Measurements from ENCODE around the gene GLIPR1.

DNA sequence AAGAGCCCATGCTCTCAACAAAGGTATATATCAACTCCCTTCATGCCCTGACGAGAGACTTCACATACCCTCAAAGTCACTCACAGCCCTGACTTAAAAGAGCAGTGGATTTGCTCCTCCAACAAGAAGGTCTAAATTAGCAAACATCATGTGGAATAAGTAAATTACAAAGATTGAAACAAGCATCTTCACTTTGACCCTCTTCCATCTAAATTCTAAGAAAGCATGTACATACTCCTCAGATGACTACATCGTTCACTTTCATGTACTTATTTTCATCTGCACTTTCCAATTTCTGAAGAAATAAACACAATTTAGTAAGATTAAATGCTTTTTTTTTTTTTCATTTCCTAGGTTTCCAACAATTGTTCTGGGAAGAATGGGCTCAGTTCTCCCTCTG, 69.4 kb downstream of the GLIPR1 start:
- TF ChIP-seq EZH2 (IDR thresholded peaks at IDR 0.05; ENCODE audit: borderline replicate concordance, low read depth, low read length, severe bottlenecking): no peak
- TF ChIP-seq, protein P1, sequence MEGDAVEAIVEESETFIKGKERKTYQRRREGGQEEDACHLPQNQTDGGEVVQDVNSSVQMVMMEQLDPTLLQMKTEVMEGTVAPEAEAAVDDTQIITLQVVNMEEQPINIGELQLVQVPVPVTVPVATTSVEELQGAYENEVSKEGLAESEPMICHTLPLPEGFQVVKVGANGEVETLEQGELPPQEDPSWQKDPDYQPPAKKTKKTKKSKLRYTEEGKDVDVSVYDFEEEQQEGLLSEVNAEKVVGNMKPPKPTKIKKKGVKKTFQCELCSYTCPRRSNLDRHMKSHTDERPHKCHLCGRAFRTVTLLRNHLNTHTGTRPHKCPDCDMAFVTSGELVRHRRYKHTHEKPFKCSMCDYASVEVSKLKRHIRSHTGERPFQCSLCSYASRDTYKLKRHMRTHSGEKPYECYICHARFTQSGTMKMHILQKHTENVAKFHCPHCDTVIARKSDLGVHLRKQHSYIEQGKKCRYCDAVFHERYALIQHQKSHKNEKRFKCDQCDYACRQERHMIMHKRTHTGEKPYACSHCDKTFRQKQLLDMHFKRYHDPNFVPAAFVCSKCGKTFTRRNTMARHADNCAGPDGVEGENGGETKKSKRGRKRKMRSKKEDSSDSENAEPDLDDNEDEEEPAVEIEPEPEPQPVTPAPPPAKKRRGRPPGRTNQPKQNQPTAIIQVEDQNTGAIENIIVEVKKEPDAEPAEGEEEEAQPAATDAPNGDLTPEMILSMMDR (IDR thresholded peaks at IDR 0.05; ENCODE audit: borderline replicate concordance, extremely low read depth, low read length, poor library complexity, severe bottlenecking): no peak
